Prostate gland (tissue), 2 donors: ENCODE measurements around the gene ADARB2. TPM values are rescaled to one million over a fixed set of nuclear protein-coding genes. Genes with fewer than 3 reads are reported as not detected.

Source experiments
- DNase-seq: peaks from one replicate; pipeline ENCODE4 v3.0.0-alpha.2; 2019; ENCODE audit warnings: low spot score
- H3K27ac ChIP-seq, 2 donors: fragments of 200-600 bp; sonication (generic); 2 replicates each; pipeline ENCODE4 v1.5.1; 2017 to 2019
- H3K27me3 ChIP-seq: fragments of 200-600 bp; sonication (generic); replicated peaks from 2 replicates; pipeline ENCODE4 v1.5.1; 2019; ENCODE audit not compliant: insufficient read depth
- H3K36me3 ChIP-seq, 2 donors: fragments of 200-600 bp; sonication (generic); 1 replicate in 1 of 2; 2 replicates in 1 of 2; pipeline versions ENCODE4 v1.5.1 to v1.8.1; 2017 to 2019
- H3K4me1 ChIP-seq: fragments of 200-600 bp; sonication (generic); replicated peaks from 2 replicates; pipeline ENCODE4 v1.5.1; 2019
- H3K4me3 ChIP-seq, 2 donors: fragments of 200-600 bp; sonication (generic); 2 replicates each; pipeline ENCODE4 v1.5.1; 2017 to 2019
- H3K9me3 ChIP-seq: fragments of 200-600 bp; sonication (generic); 2 replicates; pipeline ENCODE4 v1.5.1; 2017
- CTCF ChIP-seq, 4 experiments: fragments of 200-600 bp in 2 of 4; fragments of 450-650 bp in 2 of 4; sonication (generic) in 2 of 4; IDR thresholded peaks; 1 replicate in 3 of 4; 2 replicates in 1 of 4; pipeline ENCODE4 v1.5.1; 2016 to 2019; ENCODE audit warnings: antibody characterized with exemption in 4 of 4, mild to moderate bottlenecking in 2 of 4, moderate library complexity in 2 of 4
- POLR2A ChIP-seq: fragments of 450-650 bp; IDR thresholded peaks from one replicate; pipeline ENCODE4 v1.6.1; 2016; ENCODE audit warnings: antibody characterized with exemption, mild to moderate bottlenecking
- POLR2AphosphoS5 ChIP-seq: sonication (generic); formaldehyde crosslinking; IDR thresholded peaks from one replicate; pipeline ENCODE4 v1.6.1; 2017; ENCODE audit warnings: antibody characterized with exemption
- WGBS: methylation state at CpG from one replicate; pipeline ENCODE4 v1.1.5; 2018; 5-methylcytosine and 5-hydroxymethylcytosine counted together
- intact Hi-C: fragments of 100-400 bp; cut with DNase I; formaldehyde crosslinking; loops from one replicate; pipeline ENCODE4 v1.14.2; 2022
- total RNA-seq, 2 donors: library from RNA; depleted of rRNA; stranded (reverse); fragments of >200 nt; gene quantifications; one replicate each; pipeline ENCODE4 v1.1.0, GENCODE V29; 2016

The ADARB2 gene
- total RNA-seq, 2 donors from 2014 or later = 0.36 to 10.5 TPM

GRCh38 chr10:1206101-1206500 lies 531.2 kb downstream of the ADARB2 start:
- TF ChIP-seq POLR2AphosphoS5 (no peak), POLR2A (no peak), CTCF (IDR thresholded peaks at IDR 0.05) (no peak)
- DNase-seq = no peak
- intact Hi-C loops = no loop called here

GRCh38 chr10:1205450-1206030 lies 531.8 kb downstream of the ADARB2 start:
- H3K36me3 ChIP-seq = no peaks in the 10 kb centered on the region
- no peak overlapping the region for H3K4me3 ChIP-seq
- H3K27me3 ChIP-seq = no peaks in the 10 kb centered on the region
- TF ChIP-seq POLR2AphosphoS5 = no peak
- TF ChIP-seq POLR2A = no peak
- no peak for TF ChIP-seq CTCF (IDR thresholded peaks at IDR 0.05)
- H3K27ac ChIP-seq = no peak overlapping the region
- H3K4me1 ChIP-seq = no peaks in the 10 kb centered on the region
- no peak for DNase-seq
- intact Hi-C loops = no loop called here
- WGBS = 94% methylated on average over 26 of the region's 27 CpGs
- H3K9me3 ChIP-seq = no peaks in the 10 kb centered on the region

More at GRCh38 chr10:1206101-1206500, 531.2 kb downstream of the ADARB2 start:
- no peaks in the 10 kb centered on the region for H3K36me3 ChIP-seq
- no peaks in the 10 kb centered on the region for H3K9me3 ChIP-seq
- 95% methylated on average over 23 of the region's 23 CpGs for WGBS
- no peak overlapping the region for H3K4me3 ChIP-seq
- no peak overlapping the region for H3K27ac ChIP-seq
- no peaks in the 10 kb centered on the region for H3K27me3 ChIP-seq
- no peaks in the 10 kb centered on the region for H3K4me1 ChIP-seq

GRCh38 chr10:1204434-1205326 lies 532.6 kb downstream of the ADARB2 start:
- no peaks in the 10 kb centered on the region for H3K27me3 ChIP-seq
- no peaks in the 10 kb centered on the region for H3K36me3 ChIP-seq
- no peak overlapping the region for H3K4me3 ChIP-seq
- no peak for TF ChIP-seq POLR2AphosphoS5
- no peak for TF ChIP-seq CTCF (IDR thresholded peaks at IDR 0.05)
- TF ChIP-seq POLR2A = no peak
- no peaks in the 10 kb centered on the region for H3K4me1 ChIP-seq
- WGBS = 90% methylated on average over 26 of the region's 26 CpGs
- no peaks in the 10 kb centered on the region for H3K9me3 ChIP-seq
- no peak for DNase-seq
- intact Hi-C loops = no loop called here
- H3K27ac ChIP-seq = no peak overlapping the region

- Histone ChIP-seq H3K4me3 (no peak overlapping the region), H3K4me1 (no peaks in the 10 kb centered on the region), H3K9me3 (no peaks in the 10 kb centered on the region), H3K36me3 (no peaks in the 10 kb centered on the region), H3K27ac (no peak overlapping the region), H3K27me3 (no peaks in the 10 kb centered on the region)
- DNase-seq = no peak
- TF ChIP-seq CTCF (IDR thresholded peaks at IDR 0.05) (no peak), POLR2AphosphoS5 (no peak), POLR2A (no peak)
- WGBS = 93% methylated on average over 6 of the region's 10 CpGs
- intact Hi-C loops = no loop called here
Observed at GRCh38 chr10:1203704-1204103, 533.6 kb downstream of the ADARB2 start.
